Right lobe of liver (tissue), 6 donors: ENCODE measurements around the gene ATAD3C. TPM values are rescaled to one million over a fixed set of nuclear protein-coding genes. Genes with fewer than 3 reads are reported as not detected.

Source experiments
- ATAC-seq, 4 donors: fragments of 200-7000 bp; cut with Tn5 transposase; one replicate each; pipeline ENCODE4 v1.9.1; 2020; ENCODE audit warnings: mild to moderate bottlenecking in 4 of 4, moderate library complexity in 4 of 4
- DNase-seq, 3 donors: peaks; one replicate each; pipeline ENCODE4 v3.0.0-alpha.2; 2020
- H3K27ac ChIP-seq, 3 donors: fragments of 200-600 bp; one replicate each; pipeline ENCODE4 v1.8.0; 2022
- H3K27me3 ChIP-seq, 2 donors: fragments of 200-600 bp; one replicate each; pipeline ENCODE4 v1.8.0; 2022
- H3K36me3 ChIP-seq, 4 donors: fragments of 200-600 bp; sonication (generic) in 1 of 4; one replicate each; pipeline versions ENCODE4 v1.5.1 to v1.8.0; 2017 to 2022; ENCODE audit warnings: control low read depth in 1 of 4
- H3K4me1 ChIP-seq, 4 donors: fragments of 200-600 bp; sonication (generic) in 1 of 4; one replicate each; pipeline versions ENCODE4 v1.5.1 to v1.8.0; 2017 to 2022; ENCODE audit warnings: control low read depth in 1 of 4
- H3K4me3 ChIP-seq, 3 donors: fragments of 200-600 bp; one replicate each; pipeline ENCODE4 v1.8.0; 2022
- H3K9me3 ChIP-seq, 4 donors: fragments of 200-600 bp; sonication (generic) in 1 of 4; one replicate each; pipeline versions ENCODE4 v1.5.1 to v1.8.0; 2017 to 2022; ENCODE audit warnings: control low read depth in 1 of 4
- CTCF ChIP-seq, 4 donors: fragments of 200-600 bp in 3 of 4; fragments of 450-650 bp in 1 of 4; IDR thresholded peaks; one replicate each; pipeline versions ENCODE4 v1.5.1 to v1.8.0; 2016 to 2022; ENCODE audit warnings: antibody characterized with exemption in 4 of 4, mild to moderate bottlenecking in 2 of 4
- POLR2A ChIP-seq: fragments of 450-650 bp; IDR thresholded peaks from one replicate; pipeline ENCODE4 v1.6.1; 2017; ENCODE audit warnings: antibody characterized with exemption, mild to moderate bottlenecking
- WGBS: methylation state at CpG from one replicate; pipeline ENCODE4 v1.1.6; 2018; ENCODE audit warnings: low coverage, low lambda C conversion rate; ENCODE audit not compliant: insufficient coverage; ENCODE audit errors: missing lambda C conversion rate; 5-methylcytosine and 5-hydroxymethylcytosine counted together
- intact Hi-C, 2 donors: fragments of 100-400 bp; cut with DNase I; formaldehyde crosslinking; loops; one replicate each; pipeline versions ENCODE4 v1.11.2 to v1.14.1; 2022
- total RNA-seq, 6 experiments: library from RNA; depleted of rRNA in 2 of 6; stranded (reverse); fragments of >200 nt in 2 of 6; fragmentation: NEBNext Ultra II Directional in 3 of 6; extraction: Animal tissue kit (Norgen Biotek cat#: 25700) in 3 of 6; gene quantifications; one replicate each; pipeline versions ENCODE4 v1.1.0 to v1.2.4, GENCODE V29; 2016 to 2023
- donor health status: DM: no; HTN: yes; CAD: no.
- donor health status: DM: no; HTN: no; CAD: no.
- donor health status: DM: no; HTN: no; CAD: no.
- donor health status: DM: no; HTN: yes; CAD: no.
- donor health status: DM: no; HTN: yes; CAD: no.

Gene ATAD3C
- total RNA-seq, 6 experiments from 2014 or later: 0.74 to 3.1 (median 1.9) TPM

GRCh38 chr1:1487701-1488100 is 38.2 kb downstream of the ATAD3C start:
- H3K9me3 ChIP-seq: no peaks in the 10 kb centered on the region
- WGBS: no CpG with 5 or more reads among the region's 18 CpGs
- ATAC-seq (no peak), DNase-seq (no peak)
- H3K4me1 ChIP-seq: peaks cover 0 to 9% (median 3%) of the 10 kb centered on the region in 4 donors
- H3K36me3 ChIP-seq: peaks cover 0 to 22% (median 11%) of the 10 kb centered on the region in 4 donors
- TF ChIP-seq CTCF (IDR thresholded peaks at IDR 0.05) (no peak), POLR2A (no peak)
- no peak overlapping the region for H3K4me3 ChIP-seq
- intact Hi-C loops: no loop called here
- H3K27ac ChIP-seq: no peak overlapping the region
- H3K27me3 ChIP-seq: no peaks in the 10 kb centered on the region

GRCh38 chr1:1489231-1489630 is 39.7 kb downstream of the ATAD3C start:
- H3K4me3 ChIP-seq: no peak overlapping the region
- H3K4me1 ChIP-seq: peaks cover 0 to 9% (median 3%) of the 10 kb centered on the region in 4 donors
- ATAC-seq (no peak), DNase-seq (no peak)
- no peak overlapping the region for H3K27ac ChIP-seq
- TF ChIP-seq CTCF (IDR thresholded peaks at IDR 0.05): no peak
- no peak for TF ChIP-seq POLR2A
- H3K36me3 ChIP-seq: peaks cover 0 to 15% (median 10%) of the 10 kb centered on the region in 4 donors
- no peaks in the 10 kb centered on the region for H3K9me3 ChIP-seq
- H3K27me3 ChIP-seq: no peaks in the 10 kb centered on the region
- WGBS: no CpG with 5 or more reads among the region's 16 CpGs
- intact Hi-C loops: no loop called here

- ATAC-seq (no peak), DNase-seq (no peak)
- peaks cover 0 to 15% (median 10%) of the 10 kb centered on the region in 4 donors for H3K36me3 ChIP-seq
- WGBS: no CpG with 5 or more reads among the region's 19 CpGs
- intact Hi-C loops: no loop called here
- H3K27me3 ChIP-seq: no peaks in the 10 kb centered on the region
- H3K4me3 ChIP-seq: no peak overlapping the region
- H3K4me1 ChIP-seq: peaks cover 0 to 9% (median 3%) of the 10 kb centered on the region in 4 donors
- no peak overlapping the region for H3K27ac ChIP-seq
- TF ChIP-seq POLR2A (no peak), CTCF (IDR thresholded peaks at IDR 0.05) (no peak)
- no peaks in the 10 kb centered on the region for H3K9me3 ChIP-seq
Observed at GRCh38 chr1:1489861-1490260, 40.4 kb downstream of the ATAD3C start.

- H3K4me1 ChIP-seq: peaks cover 0 to 9% (median 3%) of the 10 kb centered on the region in 4 donors
- H3K27ac ChIP-seq: no peak overlapping the region
- 98% methylated on average over 8 of the region's 25 CpGs for WGBS
- H3K36me3 ChIP-seq: peaks cover 0 to 15% (median 10%) of the 10 kb centered on the region in 4 donors
- intact Hi-C loops: no loop called here
- TF ChIP-seq POLR2A (no peak), CTCF (IDR thresholded peaks at IDR 0.05) (no peak)
- no peaks in the 10 kb centered on the region for H3K27me3 ChIP-seq
- DNase-seq (no peak), ATAC-seq (no peak)
- no peak overlapping the region for H3K4me3 ChIP-seq
- H3K9me3 ChIP-seq: no peaks in the 10 kb centered on the region
Observed at GRCh38 chr1:1490633-1491230, 41.2 kb downstream of the ATAD3C start.
